ENCODE data around the gene HNRNPL.
"Not testable (repeated sequence)": the region's sequence is repeated elsewhere in the genome, so short reads cannot be mapped to it uniquely, and the experiment has no call there.

The HNRNPL gene

DNA sequence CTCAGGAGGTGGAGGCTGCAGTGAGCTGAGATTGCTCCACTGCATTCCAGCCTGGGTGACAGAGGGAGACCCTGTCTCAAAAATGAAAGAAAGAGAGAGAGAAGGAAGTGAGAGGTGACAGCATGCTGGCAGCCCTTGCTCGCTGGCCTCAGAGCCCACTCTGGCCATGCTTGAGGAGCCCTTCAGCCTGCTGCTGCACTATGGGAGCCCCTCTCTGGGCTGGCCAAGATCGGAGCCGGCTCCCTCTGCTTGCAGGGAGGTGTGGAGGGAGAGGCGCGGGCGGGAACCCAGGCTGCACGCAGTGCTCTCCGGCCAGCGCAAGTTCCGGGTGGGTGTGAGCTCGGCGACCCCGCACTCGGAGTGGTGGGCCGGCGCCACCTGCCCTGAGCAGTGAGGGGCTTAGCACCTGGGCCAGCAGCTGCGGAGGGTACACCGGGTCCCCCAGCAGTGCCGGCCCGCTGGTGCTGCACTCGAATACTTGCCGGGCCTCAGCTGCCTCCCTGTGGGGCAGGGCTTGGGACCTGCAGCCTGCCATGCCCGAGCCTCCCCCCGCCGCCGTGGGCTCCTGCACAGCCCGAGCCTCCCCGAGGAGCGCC, 28.5 kb downstream of the HNRNPL start:
- not testable (repeated sequence) for DNase-seq

GRCh38 chr19:38819231-38819920, 30.4 kb downstream of the HNRNPL start:
- peak; percentile 74 for DNase-seq

GRCh38 chr19:38817081-38817480, 32.7 kb downstream of the HNRNPL start:
- DNase-seq: no peak

GRCh38 chr19:38816131-38816750, 33.5 kb downstream of the HNRNPL start:
- no peak for DNase-seq

DNA sequence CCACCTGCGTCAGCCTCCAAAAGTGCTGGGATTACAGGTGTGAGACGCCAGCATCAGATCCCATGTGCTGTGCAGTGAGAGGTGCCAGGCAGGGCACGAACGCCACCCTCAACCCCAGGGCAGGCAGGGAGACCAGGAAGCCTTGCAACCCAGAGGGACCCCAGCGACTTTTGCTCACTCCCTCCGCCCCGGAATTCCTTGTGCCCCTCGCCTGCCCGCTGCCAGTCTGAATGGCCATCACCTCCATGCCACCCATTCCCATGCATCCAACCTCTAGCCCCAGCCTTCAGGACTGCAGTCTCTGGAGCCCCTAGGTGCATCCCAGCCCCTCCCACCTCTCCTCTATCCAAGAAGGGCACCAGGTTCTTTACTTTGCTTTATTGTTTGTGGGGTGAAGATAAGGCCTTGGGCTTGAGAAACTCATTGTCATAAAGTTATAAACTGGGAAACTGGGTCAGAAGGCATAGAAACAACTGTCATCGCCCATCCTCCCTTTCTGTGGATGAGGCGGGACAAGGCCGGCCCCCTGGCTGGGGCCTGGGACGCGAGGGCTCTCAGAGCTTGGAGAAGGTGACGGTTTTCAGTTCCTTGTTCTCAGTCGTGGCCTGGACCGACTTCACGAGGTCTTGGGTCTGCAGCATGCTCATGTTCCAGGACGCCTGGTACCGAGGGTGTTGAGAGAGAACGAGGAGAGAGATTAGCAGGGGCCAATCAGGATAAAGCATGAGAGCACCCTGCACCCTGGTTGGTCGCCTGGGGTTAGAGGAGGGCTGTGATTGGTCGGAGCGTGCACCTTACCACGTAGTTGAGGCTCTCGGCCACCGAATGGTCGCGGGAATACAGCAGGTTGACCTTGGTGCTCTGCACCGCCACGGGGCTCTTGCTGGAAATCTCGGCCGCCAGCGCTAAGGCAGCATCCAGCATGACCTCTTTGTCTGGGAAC, 34.5 kb downstream of the HNRNPL start:
- DNase-seq: no peak

- not testable (repeated sequence) for DNase-seq
Measured at GRCh38 chr19:38813932-38814331, 35.9 kb downstream of the HNRNPL start.

DNA sequence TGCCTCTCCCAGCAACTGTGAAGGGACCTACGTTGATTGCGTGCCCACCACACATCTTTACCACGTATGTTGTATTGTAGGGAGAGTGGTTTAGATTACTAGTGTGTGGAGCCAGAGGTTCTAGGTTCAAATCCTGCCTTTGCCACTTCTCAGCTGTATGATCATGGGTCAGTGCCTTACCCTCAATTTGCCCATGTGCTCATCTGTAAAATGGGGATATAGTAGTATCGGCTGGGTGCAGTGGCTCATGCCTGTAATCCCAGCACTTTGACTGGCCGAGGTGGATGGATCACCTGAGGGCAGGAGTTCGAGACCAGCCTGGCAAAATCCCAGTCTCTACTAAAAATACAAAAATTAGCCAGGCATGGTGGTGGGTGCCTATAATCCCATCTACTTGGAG, 36.5 kb downstream of the HNRNPL start:
- no peak for DNase-seq

DNA sequence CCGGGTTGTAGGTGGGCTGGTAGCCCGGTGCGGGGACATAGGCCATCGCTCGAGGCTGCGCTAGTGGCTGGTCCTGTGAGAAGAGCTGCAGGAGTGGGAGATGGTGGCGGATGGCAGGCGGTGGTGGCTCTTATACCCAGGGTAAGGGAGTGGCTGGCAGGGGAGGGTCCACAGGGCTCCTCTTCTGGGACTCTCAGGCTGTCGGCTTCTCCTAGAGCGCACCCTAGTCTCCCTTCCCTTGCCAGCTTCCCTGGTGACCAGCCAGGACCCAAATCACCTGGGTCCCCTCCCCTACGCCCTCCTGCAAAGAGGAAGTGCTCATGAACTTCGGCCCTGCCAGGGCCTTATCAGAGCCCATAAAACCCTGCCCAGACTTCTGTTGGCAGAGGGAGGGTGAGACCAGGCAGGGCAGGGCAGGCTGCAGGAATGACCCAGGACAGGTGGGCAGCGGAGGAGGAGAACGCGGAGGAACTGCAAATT, 36.9 kb downstream of the HNRNPL start, which contains the start of gene LGALS4:
Gene LGALS4 (minus strand): TSS at position 105 of the 480 bp plus-strand sequence. CDS start 59 bp downstream, at position 46.
- no peak for DNase-seq

GRCh38 chr19:38812009-38812840, 37.6 kb downstream of the HNRNPL start:
- DNase-seq: no peak

DNA sequence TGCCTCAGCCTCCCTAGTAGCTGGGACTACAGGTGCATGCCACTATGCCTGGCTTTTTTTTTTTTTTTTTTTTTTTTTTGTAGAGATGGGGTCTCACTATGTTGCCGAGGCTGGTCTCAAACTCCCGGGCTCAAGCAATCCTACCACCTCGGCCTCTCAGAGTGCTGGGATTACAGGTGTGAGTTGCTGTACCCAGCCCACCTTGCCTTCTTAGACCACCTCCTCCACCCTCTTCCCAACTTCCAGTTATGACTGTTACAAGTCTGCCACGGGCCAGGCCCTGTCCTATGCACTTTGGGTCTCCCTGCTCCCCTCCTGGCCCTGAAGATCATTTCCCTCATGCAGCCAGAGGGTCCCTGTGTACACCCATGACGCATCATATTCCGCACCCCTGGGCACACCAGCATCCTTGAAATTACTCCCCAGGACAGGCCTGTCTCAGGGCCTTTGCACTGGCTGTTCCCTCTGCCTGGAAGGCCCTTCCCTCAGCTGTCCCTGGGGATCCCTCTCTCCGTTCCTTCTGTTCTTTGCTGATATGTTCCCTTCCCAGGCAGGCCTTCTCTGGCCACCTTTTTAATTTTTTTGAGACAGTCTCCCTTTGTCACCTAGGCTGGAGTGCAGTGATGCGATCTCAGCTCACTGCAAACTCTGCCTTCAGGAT, 40.1 kb downstream of the HNRNPL start:
- no peak for DNase-seq

DNA sequence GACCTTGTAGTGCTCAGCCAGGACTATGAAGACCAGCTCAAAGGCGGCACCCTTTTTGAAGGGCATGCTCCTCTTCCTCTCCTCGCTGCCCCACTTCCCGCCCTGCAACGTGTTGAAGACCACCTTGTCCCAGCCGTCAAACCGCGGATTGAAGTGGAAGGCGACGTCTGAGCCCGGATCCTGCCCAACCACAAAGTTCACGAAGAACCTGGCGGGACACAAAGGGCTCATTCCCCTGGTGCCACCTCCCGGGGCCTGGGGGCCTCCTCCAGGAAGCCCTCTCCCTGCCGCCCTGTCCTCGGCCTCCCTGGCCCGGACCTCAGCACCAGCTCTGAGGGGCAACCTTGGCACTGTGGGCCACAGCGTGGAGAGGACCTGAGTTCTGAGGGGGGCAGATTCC, 41.0 kb downstream of the HNRNPL start:
- DNase-seq: no peak

- peak; percentile 87 for DNase-seq
Measured at GRCh38 chr19:38807374-38808098, 42.2 kb downstream of the HNRNPL start.

GRCh38 chr19:38806371-38806770, 43.4 kb downstream of the HNRNPL start:
- DNase-seq: peak; percentile 70

- no peak for DNase-seq
Measured at GRCh38 chr19:38805180-38805579, 44.6 kb downstream of the HNRNPL start.

GRCh38 chr19:38803543-38803942, 46.2 kb downstream of the HNRNPL start:
- DNase-seq: no peak

DNA sequence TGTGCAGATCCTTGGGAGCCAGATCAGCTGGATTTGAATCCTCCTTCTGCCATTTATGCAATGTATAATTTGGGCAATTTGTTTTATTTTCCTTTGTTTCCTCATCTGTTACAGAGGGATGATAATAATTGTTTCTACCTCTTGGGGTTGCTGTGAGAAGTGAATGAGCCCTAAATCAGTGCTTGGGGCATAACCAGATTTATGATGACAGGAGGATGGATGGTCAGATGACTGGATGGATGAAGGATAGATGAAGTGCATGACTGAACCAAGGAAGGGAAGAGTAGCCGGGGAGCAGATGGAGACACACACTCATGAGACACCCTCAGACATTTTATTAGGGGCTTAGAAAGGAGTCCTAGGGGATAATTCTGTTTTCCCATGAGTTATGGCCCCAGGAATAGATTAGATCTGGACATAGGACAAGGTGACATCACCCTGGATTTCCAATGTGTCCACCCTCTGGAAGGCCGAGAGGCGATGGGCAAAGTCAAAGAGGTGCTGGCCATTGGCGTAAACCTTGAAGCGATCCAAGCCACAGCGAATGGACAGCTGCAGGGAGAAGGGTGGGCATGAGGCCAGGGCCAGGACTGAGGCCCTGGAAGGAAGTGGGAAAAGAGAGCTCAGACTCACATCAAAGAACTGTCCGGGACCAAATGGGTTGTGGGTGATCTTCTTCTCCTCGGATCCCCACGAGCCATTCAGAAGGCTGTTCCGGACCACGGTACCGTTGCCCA, 48.3 kb downstream of the HNRNPL start:
- no peak for DNase-seq

DNA sequence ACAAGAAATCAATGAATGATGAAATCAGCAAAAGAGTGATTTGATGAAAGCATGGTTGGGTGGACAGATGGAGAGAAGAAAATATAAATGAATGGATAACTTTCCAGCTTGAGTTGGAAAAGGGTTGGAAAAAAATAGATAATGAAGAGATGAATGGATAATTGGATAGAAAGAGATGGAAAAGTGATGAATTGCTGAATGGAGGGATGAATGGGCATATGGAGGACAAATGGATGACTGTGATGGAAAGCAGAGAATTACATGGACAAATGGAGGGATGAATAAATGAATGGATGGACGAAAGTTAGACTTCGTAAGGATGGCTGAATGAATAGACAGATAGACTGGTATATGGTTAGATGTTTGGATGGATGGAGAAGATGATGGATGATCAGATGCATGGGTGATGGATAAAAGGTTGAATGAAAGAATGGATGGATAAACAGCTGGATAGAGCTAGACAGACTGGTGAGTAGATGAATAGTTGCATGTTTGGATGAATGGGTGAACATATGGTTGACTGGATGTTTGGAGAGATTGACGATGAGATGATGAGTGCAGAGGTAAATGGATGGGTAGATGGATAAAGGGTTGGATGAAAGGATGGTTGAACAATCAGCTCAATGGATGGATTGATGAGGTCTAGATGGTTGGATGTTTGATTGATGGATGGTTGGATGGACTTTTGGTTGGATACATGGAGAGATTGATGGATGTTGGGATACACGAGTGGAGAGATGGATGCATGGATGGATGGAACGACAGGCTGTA, 49.0 kb downstream of the HNRNPL start:
- no peak for DNase-seq

DNA sequence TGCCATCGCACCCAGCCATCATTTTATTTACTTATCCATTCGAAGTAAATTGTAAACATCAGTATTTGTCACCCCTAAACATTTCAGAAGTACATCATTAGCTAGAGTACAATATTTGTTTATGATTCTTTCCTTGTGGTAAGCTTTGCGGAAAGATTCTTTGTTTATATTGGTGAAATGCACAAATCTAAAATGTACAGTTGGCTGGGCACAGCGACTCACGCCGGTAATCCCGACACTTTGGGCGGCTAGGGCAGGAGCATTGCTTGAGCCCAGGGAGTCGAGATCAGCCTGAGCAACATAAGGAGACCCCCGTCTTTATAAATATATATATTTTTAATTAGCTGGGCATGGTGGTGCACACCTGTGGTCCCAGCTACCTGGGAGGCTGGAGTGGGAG, 50.7 kb downstream of the HNRNPL start:
- no peak for DNase-seq

GRCh38 chr19:38797781-38798180, 52.0 kb downstream of the HNRNPL start:
- DNase-seq: not testable (repeated sequence)

Measured in NCI-H82 (cell line).